ENCODE data around the gene SLC36A1.

Gene SLC36A1

GRCh38 chr5:151463137-151464029 lies 16.0 kb downstream of the SLC36A1 start:
- no peak overlapping the region for H3K4me3 ChIP-seq (ENCODE audit: low read length)
- DNase-seq (ENCODE audit: low read depth) = no peak
- TF ChIP-seq CTCF (conservative IDR thresholded peaks at IDR 0.05; ENCODE audit: low read depth, low read length) = peak; percentile 66

GRCh38 chr5:151464101-151464500 lies 16.7 kb downstream of the SLC36A1 start:
- no peak for TF ChIP-seq CTCF (conservative IDR thresholded peaks at IDR 0.05; ENCODE audit: low read depth, low read length)
- H3K4me3 ChIP-seq (ENCODE audit: low read length) = no peak overlapping the region
- DNase-seq (ENCODE audit: low read depth) = no peak

GRCh38 chr5:151465476-151465875 lies 18.1 kb downstream of the SLC36A1 start:
- no peak for TF ChIP-seq CTCF (conservative IDR thresholded peaks at IDR 0.05; ENCODE audit: low read depth, low read length)
- no peak overlapping the region for H3K4me3 ChIP-seq (ENCODE audit: low read length)

GRCh38 chr5:151467576-151467975 lies 20.2 kb downstream of the SLC36A1 start:
- no peak overlapping the region for H3K4me3 ChIP-seq (ENCODE audit: low read length)
- TF ChIP-seq CTCF (conservative IDR thresholded peaks at IDR 0.05; ENCODE audit: low read depth, low read length) = no peak
- no peak for DNase-seq (ENCODE audit: low read depth)

More at GRCh38 chr5:151465476-151465875, 18.1 kb downstream of the SLC36A1 start:
- no peak for DNase-seq (ENCODE audit: low read depth)

GRCh38 chr5:151469386-151469785 lies 22.0 kb downstream of the SLC36A1 start:
- H3K4me3 ChIP-seq (ENCODE audit: low read length) = no peak overlapping the region
- no peak for TF ChIP-seq CTCF (conservative IDR thresholded peaks at IDR 0.05; ENCODE audit: low read depth, low read length)
- no peak for DNase-seq (ENCODE audit: low read depth)

- DNase-seq (ENCODE audit: low read depth) = no peak
- no peak for TF ChIP-seq CTCF (conservative IDR thresholded peaks at IDR 0.05; ENCODE audit: low read depth, low read length)
- H3K4me3 ChIP-seq (ENCODE audit: low read length) = no peak overlapping the region
Observed at GRCh38 chr5:151469992-151470391, 22.6 kb downstream of the SLC36A1 start.

- TF ChIP-seq CTCF (conservative IDR thresholded peaks at IDR 0.05; ENCODE audit: low read depth, low read length) = no peak
- H3K4me3 ChIP-seq (ENCODE audit: low read length) = no peak overlapping the region
- DNase-seq (ENCODE audit: low read depth) = no peak
Observed at GRCh38 chr5:151470439-151470838, 23.0 kb downstream of the SLC36A1 start.
